ENCODE measurements around the gene CSTPP1.

CSTPP1 gene

DNA sequence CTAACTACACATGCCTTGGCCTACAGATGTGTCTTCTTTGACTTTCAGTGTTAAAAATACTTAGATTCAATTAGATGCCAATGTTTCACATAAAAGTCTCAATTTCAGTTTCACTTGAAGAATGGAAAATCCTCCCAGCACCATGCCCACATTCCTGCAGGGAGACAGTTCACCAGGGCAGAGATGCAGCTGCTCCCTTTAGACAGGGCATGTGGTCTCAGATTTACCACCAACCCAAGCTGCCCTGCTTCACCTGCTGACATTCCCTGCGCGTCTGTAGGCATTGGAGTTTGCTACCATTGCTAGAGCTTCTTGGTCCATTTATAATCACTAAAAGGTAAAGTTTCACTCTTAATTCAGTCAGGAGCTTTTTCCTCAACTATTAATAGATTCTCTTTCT is 126.2 kb downstream of the CSTPP1 start:
- TF ChIP-seq SIN3A (IDR thresholded peaks at IDR 0.05; ENCODE audit: borderline replicate concordance, insufficient read depth, low read length) (no peak), TAF1 (IDR thresholded peaks at IDR 0.05; ENCODE audit: borderline replicate concordance, insufficient read depth, low read length) (no peak), POLR2AphosphoS5 (IDR thresholded peaks at IDR 0.05; ENCODE audit: low read depth, low read length) (no peak), FOXP2 (optimal IDR thresholded peaks at IDR 0.05; ENCODE audit: borderline replicate concordance, extremely low read depth, extremely low read length, insufficient read depth) (no peak)
- TF ChIP-seq, protein P1, sequence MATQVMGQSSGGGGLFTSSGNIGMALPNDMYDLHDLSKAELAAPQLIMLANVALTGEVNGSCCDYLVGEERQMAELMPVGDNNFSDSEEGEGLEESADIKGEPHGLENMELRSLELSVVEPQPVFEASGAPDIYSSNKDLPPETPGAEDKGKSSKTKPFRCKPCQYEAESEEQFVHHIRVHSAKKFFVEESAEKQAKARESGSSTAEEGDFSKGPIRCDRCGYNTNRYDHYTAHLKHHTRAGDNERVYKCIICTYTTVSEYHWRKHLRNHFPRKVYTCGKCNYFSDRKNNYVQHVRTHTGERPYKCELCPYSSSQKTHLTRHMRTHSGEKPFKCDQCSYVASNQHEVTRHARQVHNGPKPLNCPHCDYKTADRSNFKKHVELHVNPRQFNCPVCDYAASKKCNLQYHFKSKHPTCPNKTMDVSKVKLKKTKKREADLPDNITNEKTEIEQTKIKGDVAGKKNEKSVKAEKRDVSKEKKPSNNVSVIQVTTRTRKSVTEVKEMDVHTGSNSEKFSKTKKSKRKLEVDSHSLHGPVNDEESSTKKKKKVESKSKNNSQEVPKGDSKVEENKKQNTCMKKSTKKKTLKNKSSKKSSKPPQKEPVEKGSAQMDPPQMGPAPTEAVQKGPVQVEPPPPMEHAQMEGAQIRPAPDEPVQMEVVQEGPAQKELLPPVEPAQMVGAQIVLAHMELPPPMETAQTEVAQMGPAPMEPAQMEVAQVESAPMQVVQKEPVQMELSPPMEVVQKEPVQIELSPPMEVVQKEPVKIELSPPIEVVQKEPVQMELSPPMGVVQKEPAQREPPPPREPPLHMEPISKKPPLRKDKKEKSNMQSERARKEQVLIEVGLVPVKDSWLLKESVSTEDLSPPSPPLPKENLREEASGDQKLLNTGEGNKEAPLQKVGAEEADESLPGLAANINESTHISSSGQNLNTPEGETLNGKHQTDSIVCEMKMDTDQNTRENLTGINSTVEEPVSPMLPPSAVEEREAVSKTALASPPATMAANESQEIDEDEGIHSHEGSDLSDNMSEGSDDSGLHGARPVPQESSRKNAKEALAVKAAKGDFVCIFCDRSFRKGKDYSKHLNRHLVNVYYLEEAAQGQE (IDR thresholded peaks at IDR 0.05; ENCODE audit: insufficient read depth in 1 of 2, low read depth in 2 of 2, low read length in 2 of 2), result no peak

DNA sequence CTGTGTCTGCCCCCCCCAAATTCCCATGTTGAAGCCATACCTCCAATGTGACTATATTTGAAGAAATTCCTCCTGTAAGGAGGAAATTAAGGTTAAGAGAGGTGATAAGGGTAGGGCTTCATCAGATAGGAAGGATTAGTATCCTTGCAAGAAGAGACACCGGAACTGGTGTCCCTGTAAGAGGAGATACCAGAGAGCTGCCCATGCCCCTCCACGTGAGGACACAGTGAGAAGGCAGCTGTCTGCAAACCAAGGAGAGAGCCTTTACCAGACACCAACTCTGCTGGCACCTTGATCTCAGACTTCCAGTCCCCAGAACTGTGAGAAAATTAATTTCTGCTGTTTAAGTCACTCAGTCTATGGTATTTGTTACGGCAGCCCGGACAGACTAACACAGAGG is 130.8 kb downstream of the CSTPP1 start:
- TF ChIP-seq TAF1 (IDR thresholded peaks at IDR 0.05; ENCODE audit: borderline replicate concordance, insufficient read depth, low read length) (no peak), SIN3A (IDR thresholded peaks at IDR 0.05; ENCODE audit: borderline replicate concordance, insufficient read depth, low read length) (no peak), POLR2AphosphoS5 (IDR thresholded peaks at IDR 0.05; ENCODE audit: low read depth, low read length) (no peak), FOXP2 (optimal IDR thresholded peaks at IDR 0.05; ENCODE audit: borderline replicate concordance, extremely low read depth, extremely low read length, insufficient read depth) (no peak)
- TF ChIP-seq, protein P1 (IDR thresholded peaks at IDR 0.05; ENCODE audit: insufficient read depth in 1 of 2, low read depth in 2 of 2, low read length in 2 of 2), result no peak

DNA sequence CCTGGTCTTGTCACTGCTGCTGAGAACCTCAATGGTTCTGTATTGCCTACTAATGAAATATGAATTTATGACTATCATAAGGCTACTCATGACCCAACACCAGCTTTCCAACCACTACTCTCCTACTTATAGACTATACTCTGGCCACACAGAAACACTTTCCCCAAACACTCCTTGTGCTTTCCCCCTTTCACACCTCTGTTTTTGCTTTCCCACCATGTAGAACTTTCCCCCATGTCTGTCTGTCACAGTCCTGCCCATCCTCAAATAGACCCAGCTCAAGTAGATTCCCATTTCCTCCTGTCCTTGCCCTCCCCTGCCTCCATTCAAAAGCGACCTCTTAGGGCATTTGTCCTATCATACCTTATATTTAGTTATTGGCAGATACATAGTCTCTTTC is 134.2 kb downstream of the CSTPP1 start:
- no peak for TF ChIP-seq TAF1 (IDR thresholded peaks at IDR 0.05; ENCODE audit: borderline replicate concordance, insufficient read depth, low read length)
- TF ChIP-seq, protein P1 (IDR thresholded peaks at IDR 0.05; ENCODE audit: insufficient read depth in 1 of 2, low read depth in 2 of 2, low read length in 2 of 2), result no peak
- TF ChIP-seq FOXP2 (optimal IDR thresholded peaks at IDR 0.05; ENCODE audit: borderline replicate concordance, extremely low read depth, extremely low read length, insufficient read depth), result no peak
- no peak for TF ChIP-seq SIN3A (IDR thresholded peaks at IDR 0.05; ENCODE audit: borderline replicate concordance, insufficient read depth, low read length)
- TF ChIP-seq POLR2AphosphoS5 (IDR thresholded peaks at IDR 0.05; ENCODE audit: low read depth, low read length), result no peak

DNA sequence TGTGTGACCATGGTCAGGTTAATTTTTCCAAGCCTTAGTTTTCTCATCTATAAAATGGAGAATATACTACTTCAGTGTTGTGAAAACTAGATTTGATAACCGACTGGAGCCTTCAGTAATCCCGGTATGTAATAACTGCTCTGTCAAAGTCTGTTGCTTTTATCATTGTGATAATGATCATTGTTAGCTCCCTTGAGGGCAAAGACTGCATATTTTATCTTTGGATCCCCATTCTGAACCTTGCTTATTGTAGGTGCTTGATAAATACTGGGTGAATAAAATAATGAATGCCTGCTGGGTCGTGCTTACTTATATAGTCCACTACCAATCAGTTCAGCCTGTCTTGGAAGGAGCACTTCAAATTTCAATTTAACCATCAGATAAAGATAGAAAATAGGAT is 134.8 kb downstream of the CSTPP1 start:
- TF ChIP-seq SIN3A (IDR thresholded peaks at IDR 0.05; ENCODE audit: borderline replicate concordance, insufficient read depth, low read length) (no peak), POLR2AphosphoS5 (IDR thresholded peaks at IDR 0.05; ENCODE audit: low read depth, low read length) (no peak), FOXP2 (optimal IDR thresholded peaks at IDR 0.05; ENCODE audit: borderline replicate concordance, extremely low read depth, extremely low read length, insufficient read depth) (no peak), TAF1 (IDR thresholded peaks at IDR 0.05; ENCODE audit: borderline replicate concordance, insufficient read depth, low read length) (no peak)
- TF ChIP-seq, protein P1 (IDR thresholded peaks at IDR 0.05; ENCODE audit: insufficient read depth in 1 of 2, low read depth in 2 of 2, low read length in 2 of 2), result no peak

DNA sequence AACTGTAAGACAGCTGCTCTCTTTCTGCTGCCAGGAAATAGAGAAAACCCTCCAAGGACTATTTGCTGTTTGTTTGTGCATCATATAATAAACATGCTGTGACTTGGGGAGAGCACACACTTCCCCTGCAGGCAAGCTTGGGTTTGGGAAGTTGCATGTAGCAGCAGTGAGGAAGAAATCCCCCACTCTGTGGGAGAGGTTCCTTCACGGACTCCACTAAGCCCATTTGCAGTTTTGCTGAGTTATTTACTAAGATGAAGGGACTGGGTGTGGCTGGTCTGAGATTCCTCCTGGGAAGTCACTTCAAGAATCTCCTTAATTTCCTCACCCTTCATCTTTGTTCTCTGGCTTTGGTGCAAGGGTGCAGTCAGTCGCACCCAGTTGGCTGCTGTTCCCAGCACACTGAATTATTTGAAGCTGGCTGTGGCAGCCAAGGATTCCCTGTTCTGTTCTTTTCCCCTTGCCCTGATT is 135.3 kb downstream of the CSTPP1 start:
- TF ChIP-seq TAF1 (IDR thresholded peaks at IDR 0.05; ENCODE audit: borderline replicate concordance, insufficient read depth, low read length) (no peak), SIN3A (IDR thresholded peaks at IDR 0.05; ENCODE audit: borderline replicate concordance, insufficient read depth, low read length) (no peak), POLR2AphosphoS5 (IDR thresholded peaks at IDR 0.05; ENCODE audit: low read depth, low read length) (no peak), FOXP2 (optimal IDR thresholded peaks at IDR 0.05; ENCODE audit: borderline replicate concordance, extremely low read depth, extremely low read length, insufficient read depth) (no peak)
- TF ChIP-seq, protein P1 (IDR thresholded peaks at IDR 0.05; ENCODE audit: insufficient read depth in 1 of 2, low read depth in 2 of 2, low read length in 2 of 2), result no peak

Measured in PFSK-1 (cell line).